Measurements from ENCODE around the gene LBP. TPM values are rescaled to one million over a fixed set of nuclear protein-coding genes. Genes with fewer than 3 reads are reported as not detected.
A peak's percentile ranks its signal among the peaks of the same experiment; 100 is the strongest.

Gene LBP
- total RNA-seq, 1 experiment from 2014 or later, result not detected

DNA sequence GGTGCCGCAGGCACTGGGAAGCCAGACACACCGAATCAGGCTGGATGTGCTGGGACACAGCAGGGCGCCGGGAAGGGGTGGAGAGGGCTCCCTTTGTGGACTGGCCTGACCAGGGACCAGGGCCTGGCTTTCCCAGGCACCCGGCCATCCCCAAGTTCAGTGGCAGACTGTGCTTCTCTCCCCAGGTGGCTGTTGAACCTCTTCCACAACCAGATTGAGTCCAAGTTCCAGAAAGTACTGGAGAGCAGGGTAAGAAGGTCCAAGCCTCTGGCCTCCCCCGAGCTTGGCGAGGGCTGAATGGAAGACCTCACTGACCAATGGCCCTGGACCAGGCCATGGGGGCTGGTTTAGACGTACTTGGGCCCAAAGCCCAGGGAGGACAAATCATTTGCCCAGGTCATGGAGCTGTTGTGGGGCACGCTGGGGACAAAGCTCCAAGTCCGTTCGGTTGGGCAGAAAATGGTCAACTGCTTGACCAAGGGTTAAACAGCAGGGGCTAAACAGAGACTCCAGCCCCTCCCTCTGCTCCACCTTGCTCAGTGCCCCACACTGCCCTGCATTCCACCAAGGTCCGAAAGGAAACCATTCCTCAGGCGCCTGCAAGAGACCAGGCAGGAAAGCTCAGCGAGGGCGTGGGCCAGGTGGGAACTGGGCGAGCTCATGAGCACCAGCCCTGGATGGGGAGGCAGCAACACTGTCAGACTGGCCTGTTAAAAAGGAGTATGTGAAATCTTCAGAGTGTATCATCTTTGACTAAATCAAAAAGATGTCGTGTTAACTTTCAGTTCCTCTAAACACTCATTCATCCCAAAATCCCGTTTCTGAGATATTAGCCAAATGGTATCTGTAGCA, 9.1 kb downstream of the LBP start:
- no TSS peak for BruUV-seq (replicated peaks)
- no peak overlapping the region for H3K27ac ChIP-seq (ENCODE audit: low read depth, low read length, poor library complexity, severe bottlenecking)
- peak; percentile 11 for DNase-seq (ENCODE audit: low spot score)
- intact Hi-C loops (cut with micrococcal nuclease; ENCODE audit: unreplicated experiment), result no loop called here
- ChIA-PET CTCF (no interaction called here), POLR2A (ENCODE audit: low non-redundant PET) (no interaction called here)
- H3K4me3 ChIP-seq (ENCODE audit: low read depth, low read length, poor library complexity, severe bottlenecking), result no peak overlapping the region
- no peaks in the 10 kb centered on the region for H3K36me3 ChIP-seq (ENCODE audit: insufficient read depth, low read length, poor library complexity, severe bottlenecking)
- TF ChIP-seq, protein P1, sequence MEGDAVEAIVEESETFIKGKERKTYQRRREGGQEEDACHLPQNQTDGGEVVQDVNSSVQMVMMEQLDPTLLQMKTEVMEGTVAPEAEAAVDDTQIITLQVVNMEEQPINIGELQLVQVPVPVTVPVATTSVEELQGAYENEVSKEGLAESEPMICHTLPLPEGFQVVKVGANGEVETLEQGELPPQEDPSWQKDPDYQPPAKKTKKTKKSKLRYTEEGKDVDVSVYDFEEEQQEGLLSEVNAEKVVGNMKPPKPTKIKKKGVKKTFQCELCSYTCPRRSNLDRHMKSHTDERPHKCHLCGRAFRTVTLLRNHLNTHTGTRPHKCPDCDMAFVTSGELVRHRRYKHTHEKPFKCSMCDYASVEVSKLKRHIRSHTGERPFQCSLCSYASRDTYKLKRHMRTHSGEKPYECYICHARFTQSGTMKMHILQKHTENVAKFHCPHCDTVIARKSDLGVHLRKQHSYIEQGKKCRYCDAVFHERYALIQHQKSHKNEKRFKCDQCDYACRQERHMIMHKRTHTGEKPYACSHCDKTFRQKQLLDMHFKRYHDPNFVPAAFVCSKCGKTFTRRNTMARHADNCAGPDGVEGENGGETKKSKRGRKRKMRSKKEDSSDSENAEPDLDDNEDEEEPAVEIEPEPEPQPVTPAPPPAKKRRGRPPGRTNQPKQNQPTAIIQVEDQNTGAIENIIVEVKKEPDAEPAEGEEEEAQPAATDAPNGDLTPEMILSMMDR (conservative IDR thresholded peaks at IDR 0.05; ENCODE audit: low read depth, low read length), result no peak
- no peak for TF ChIP-seq EZH2 (IDR thresholded peaks at IDR 0.05; ENCODE audit: borderline replicate concordance, low read depth, low read length, poor library complexity, severe bottlenecking)
- H3K27me3 ChIP-seq (replicated peaks; ENCODE audit: insufficient read depth, low read depth, low read length, poor library complexity), result no peaks in the 10 kb centered on the region
- H3K9me3 ChIP-seq (ENCODE audit: low read depth, low read length, poor library complexity, severe bottlenecking), result no peaks in the 10 kb centered on the region
- H3K4me1 ChIP-seq (ENCODE audit: insufficient read depth, low read length, poor library complexity, severe bottlenecking), result no peaks in the 10 kb centered on the region

DNA sequence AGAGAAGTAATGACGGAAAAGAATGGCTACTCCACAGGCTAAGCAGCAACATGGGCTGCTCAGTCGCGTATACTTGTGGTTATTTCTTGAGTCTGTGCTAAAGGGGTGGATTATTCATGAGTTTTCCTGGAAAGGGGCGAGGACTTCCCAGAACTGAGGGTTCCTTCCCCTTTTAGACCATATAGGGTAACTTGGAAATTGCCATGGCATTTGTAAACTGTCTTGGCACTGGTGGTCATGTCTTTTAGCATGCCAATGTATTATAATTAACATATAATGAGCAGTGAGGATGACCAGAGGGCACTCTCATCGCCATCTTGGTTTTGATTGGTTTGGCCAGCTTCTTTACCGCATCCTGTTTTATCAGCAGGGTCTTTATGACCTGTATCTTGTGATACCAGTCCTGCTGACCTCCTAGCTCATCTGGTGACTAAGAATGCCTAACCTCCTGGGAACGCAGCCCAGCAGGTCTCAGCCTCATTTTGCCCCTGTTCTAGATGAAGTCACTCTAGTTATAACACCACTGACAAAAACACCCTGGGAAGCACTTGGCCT, 11.4 kb downstream of the LBP start:
- Histone ChIP-seq H3K4me3 (ENCODE audit: low read depth, low read length, poor library complexity, severe bottlenecking) (no peak overlapping the region), H3K4me1 (ENCODE audit: insufficient read depth, low read length, poor library complexity, severe bottlenecking) (no peaks in the 10 kb centered on the region), H3K9me3 (ENCODE audit: low read depth, low read length, poor library complexity, severe bottlenecking) (no peaks in the 10 kb centered on the region), H3K36me3 (ENCODE audit: insufficient read depth, low read length, poor library complexity, severe bottlenecking) (no peaks in the 10 kb centered on the region), H3K27ac (ENCODE audit: low read depth, low read length, poor library complexity, severe bottlenecking) (no peak overlapping the region), H3K27me3 (replicated peaks; ENCODE audit: insufficient read depth, low read depth, low read length, poor library complexity) (no peaks in the 10 kb centered on the region)
- intact Hi-C loops (cut with micrococcal nuclease; ENCODE audit: unreplicated experiment), result no loop called here
- POLR2A ChIA-PET (ENCODE audit: low non-redundant PET), result no interaction called here
- BruUV-seq (replicated peaks), result no TSS peak
- TF ChIP-seq EZH2 (IDR thresholded peaks at IDR 0.05; ENCODE audit: borderline replicate concordance, low read depth, low read length, poor library complexity, severe bottlenecking), result no peak
- TF ChIP-seq, protein P1 (conservative IDR thresholded peaks at IDR 0.05; ENCODE audit: low read depth, low read length), result no peak
- CTCF ChIA-PET, result no interaction called here
- DNase-seq (ENCODE audit: low spot score), result no peak

DNA sequence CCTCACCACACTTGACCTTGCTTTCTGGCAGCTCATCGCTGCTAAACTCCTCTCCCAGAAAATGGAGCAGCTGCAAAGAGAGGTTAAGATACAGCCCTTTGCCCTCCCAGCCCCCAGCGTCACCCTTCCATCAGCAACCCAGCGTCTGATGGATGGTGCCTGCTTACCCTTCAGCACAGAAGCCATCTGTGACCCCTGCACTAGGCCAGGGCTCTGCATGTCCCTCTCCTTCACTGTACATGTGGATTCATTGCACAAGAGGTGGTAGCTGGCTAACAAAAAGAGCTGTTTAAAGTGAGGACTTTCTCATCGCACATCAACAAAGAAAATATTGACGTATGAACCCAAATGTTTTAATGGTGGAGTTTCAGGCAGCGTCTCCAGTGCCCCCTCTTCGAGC, 12.3 kb downstream of the LBP start:
- no peak overlapping the region for H3K4me3 ChIP-seq (ENCODE audit: low read depth, low read length, poor library complexity, severe bottlenecking)
- intact Hi-C loops (cut with micrococcal nuclease; ENCODE audit: unreplicated experiment), result no loop called here
- TF ChIP-seq, protein P1 (conservative IDR thresholded peaks at IDR 0.05; ENCODE audit: low read depth, low read length), result no peak
- TF ChIP-seq EZH2 (IDR thresholded peaks at IDR 0.05; ENCODE audit: borderline replicate concordance, low read depth, low read length, poor library complexity, severe bottlenecking), result no peak
- no peak overlapping the region for H3K27ac ChIP-seq (ENCODE audit: low read depth, low read length, poor library complexity, severe bottlenecking)
- no peak for DNase-seq (ENCODE audit: low spot score)
- BruUV-seq (replicated peaks), result no TSS peak
- no peaks in the 10 kb centered on the region for H3K36me3 ChIP-seq (ENCODE audit: insufficient read depth, low read length, poor library complexity, severe bottlenecking)
- H3K4me1 ChIP-seq (ENCODE audit: insufficient read depth, low read length, poor library complexity, severe bottlenecking), result no peaks in the 10 kb centered on the region
- H3K27me3 ChIP-seq (replicated peaks; ENCODE audit: insufficient read depth, low read depth, low read length, poor library complexity), result no peaks in the 10 kb centered on the region
- ChIA-PET CTCF (no interaction called here), POLR2A (ENCODE audit: low non-redundant PET) (no interaction called here)
- no peaks in the 10 kb centered on the region for H3K9me3 ChIP-seq (ENCODE audit: low read depth, low read length, poor library complexity, severe bottlenecking)

All from A673 (cell line).